ENCODE results near the gene RNU6-7.

RNU6-7 gene

GRCh38 chr14:32197919-32198318 lies 3.9 kb upstream of the RNU6-7 start:
- no peak for DNase-seq (ENCODE audit: extremely low read depth, low read depth)
- no peak for TF ChIP-seq CTCF (IDR thresholded peaks at IDR 0.05; ENCODE audit: low read depth, low read length)

GRCh38 chr14:32200368-32201192 lies 1.3 kb upstream of the RNU6-7 start:
- DNase-seq (ENCODE audit: extremely low read depth, low read depth), result no peak
- no peak for TF ChIP-seq CTCF (IDR thresholded peaks at IDR 0.05; ENCODE audit: low read depth, low read length)

DNA sequence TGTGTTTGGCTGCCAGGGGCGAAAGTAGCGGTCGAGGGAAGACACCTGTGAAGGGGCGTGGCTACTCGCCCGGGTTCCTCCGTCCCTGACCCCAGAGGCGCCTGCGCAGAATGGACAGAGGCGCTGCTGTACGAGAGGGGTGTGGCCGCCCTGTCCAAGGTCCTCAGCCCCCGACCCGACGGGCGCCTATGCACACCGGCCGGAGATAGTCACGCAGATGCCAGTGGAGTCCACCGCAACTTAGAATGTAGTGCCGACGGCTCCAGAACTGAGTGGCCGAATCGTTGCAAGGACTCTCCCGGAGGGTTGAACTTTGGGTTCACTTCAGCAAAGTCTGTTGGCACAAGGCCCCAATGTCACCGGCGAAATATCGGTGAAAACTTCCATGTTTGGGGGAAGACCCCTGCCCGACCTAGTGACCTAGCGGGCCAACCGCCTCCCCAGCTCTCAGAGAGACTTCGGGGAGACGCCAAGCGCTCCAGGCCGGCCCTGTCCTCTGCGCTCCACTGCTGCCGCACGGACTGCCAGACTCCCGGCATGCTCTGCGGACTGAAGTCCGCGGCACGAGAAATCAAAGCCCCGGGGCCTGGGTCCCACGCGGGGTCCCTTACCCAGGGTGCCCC lies 541 bp upstream of the RNU6-7 start:
- no peak for TF ChIP-seq CTCF (IDR thresholded peaks at IDR 0.05; ENCODE audit: low read depth, low read length)
- DNase-seq (ENCODE audit: extremely low read depth, low read depth), result no peak

DNA sequence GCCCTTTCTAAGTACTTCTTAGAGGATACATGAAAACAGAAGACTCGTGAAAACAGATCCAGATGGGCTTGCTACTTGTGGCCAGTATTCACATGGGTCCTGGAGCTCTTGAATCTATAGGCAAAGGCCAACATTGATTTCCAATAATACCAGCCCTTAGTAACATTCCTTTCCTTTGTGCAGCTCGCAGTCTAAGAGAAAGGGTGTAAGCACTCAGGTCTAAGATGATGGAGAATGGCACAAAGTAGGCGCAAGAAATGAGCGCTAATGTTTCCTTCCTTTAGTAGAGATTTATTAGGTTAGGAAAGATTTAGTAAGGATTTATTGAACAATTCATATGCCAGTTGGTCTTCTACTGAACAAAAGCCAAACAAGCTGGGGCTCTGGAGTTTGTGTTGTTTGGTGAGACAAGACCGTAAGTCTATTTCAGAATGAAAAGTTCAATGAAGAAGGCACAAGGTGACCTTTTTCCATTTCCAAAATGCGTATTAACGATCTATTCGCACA lies 699 bp downstream of the RNU6-7 start:
- no peak for DNase-seq (ENCODE audit: extremely low read depth, low read depth)
- TF ChIP-seq CTCF (IDR thresholded peaks at IDR 0.05; ENCODE audit: low read depth, low read length), result no peak

DNA sequence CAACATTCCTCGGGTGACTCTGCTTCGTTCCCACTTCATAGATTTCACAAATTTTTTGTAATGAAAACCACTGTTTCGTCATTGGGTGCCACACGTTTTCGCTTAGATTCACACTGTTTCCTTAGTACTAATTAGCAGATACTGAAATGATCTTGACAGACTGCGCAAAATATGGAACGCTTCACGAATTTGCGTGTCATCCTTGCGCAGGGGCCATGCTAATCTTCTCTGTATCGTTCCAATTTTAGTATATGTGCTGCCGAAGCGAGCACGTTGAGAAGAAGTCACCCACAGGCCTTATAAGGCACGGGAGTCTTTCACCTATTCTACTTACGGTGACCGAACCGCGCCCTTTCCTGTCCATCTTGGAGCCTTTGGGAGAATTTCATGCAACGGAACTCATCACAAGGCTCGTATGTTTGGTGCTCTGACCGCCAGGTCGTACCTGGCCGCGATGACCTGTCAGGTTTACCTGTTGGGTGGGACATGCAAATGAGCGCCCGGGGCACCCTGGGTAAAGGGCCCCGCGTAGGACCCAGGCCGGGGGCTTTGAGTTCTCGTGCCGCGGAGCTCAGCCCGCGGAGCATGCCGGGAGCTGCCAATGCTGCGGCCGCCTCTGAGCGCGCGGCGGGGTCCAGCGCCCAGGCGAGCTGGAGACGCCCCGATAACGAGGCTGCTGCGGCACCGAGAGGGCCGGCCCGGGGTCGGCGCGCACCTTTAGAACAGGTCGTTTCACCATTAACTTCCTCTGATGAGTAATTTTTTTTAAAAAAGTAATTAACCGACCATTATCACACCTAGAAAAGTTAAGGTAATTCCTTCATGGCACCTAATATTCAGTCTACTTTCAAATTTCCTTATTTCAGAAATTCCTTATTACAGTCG lies 1.4 kb downstream of the RNU6-7 start, which contains the start of gene RNU6-8:
Gene RNU6-8 (minus strand): TSS at position 272 of the 885 bp plus-strand sequence.
- DNase-seq (ENCODE audit: extremely low read depth, low read depth), result peak; percentile 10
- TF ChIP-seq CTCF (IDR thresholded peaks at IDR 0.05; ENCODE audit: low read depth, low read length), result no peak

DNA sequence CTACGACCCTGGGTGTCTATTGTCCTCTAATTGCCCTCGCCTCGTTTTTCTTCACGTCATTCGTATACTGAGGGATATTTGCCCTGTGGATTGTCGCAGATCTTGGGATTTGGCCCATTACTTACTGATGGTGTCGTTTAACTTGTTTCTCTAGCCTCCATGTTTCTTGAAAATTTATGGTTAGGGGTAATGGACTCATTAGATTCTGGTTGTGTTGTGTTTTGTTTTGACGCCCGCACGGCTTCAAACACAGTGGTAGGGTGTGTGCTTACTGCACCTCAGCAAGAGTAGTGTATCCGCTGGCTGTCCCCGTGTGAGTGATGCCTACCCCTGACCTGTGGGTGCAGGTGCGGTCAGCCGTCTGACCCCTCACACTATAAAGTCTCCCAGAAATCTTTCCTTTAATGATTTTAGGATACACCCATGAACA lies 2.1 kb downstream of the RNU6-7 start:
- no peak for DNase-seq (ENCODE audit: extremely low read depth, low read depth)

More for the DNA sequence above, 2.1 kb downstream of the RNU6-7 start:
- TF ChIP-seq CTCF (IDR thresholded peaks at IDR 0.05; ENCODE audit: low read depth, low read length), result no peak
